Suprapubic skin (tissue), 4 donors: ENCODE measurements around the gene SLC25A27. TPM values are rescaled to one million over a fixed set of nuclear protein-coding genes. Genes with fewer than 3 reads are reported as not detected.

Experiments
- DNase-seq, 2 donors: peaks; one replicate each; pipeline ENCODE4 v3.0.0-alpha.2; 2019; ENCODE audit warnings: low spot score in 2 of 2
- H3K27ac ChIP-seq: fragments of 200-600 bp; sonication (generic); one replicate; pipeline ENCODE4 v1.5.1; 2019
- H3K27me3 ChIP-seq: fragments of 200-600 bp; sonication (generic); one replicate; pipeline ENCODE4 v1.5.1; 2019
- H3K36me3 ChIP-seq: fragments of 200-600 bp; sonication (generic); one replicate; pipeline ENCODE4 v1.5.1; 2019
- H3K4me1 ChIP-seq: fragments of 200-600 bp; sonication (generic); one replicate; pipeline ENCODE4 v1.5.1; 2019
- H3K4me3 ChIP-seq: fragments of 200-600 bp; sonication (generic); one replicate; pipeline ENCODE4 v1.5.1; 2019; ENCODE audit warnings: mild to moderate bottlenecking
- H3K9me3 ChIP-seq: fragments of 200-600 bp; sonication (generic); one replicate; pipeline ENCODE4 v1.5.1; 2019
- EP300 ChIP-seq: sonication (generic); formaldehyde crosslinking; IDR thresholded peaks from one replicate; pipeline ENCODE4 v1.6.1; 2017; ENCODE audit warnings: antibody characterized with exemption
- POLR2A ChIP-seq, 2 donors: fragments of 450-650 bp; IDR thresholded peaks; one replicate each; pipeline ENCODE4 v1.6.1; 2017; ENCODE audit warnings: antibody characterized with exemption in 2 of 2, mild to moderate bottlenecking in 2 of 2, moderate library complexity in 2 of 2
- POLR2AphosphoS5 ChIP-seq, 3 donors: sonication (generic); formaldehyde crosslinking; IDR thresholded peaks; one replicate each; pipeline ENCODE4 v1.6.1; 2017; ENCODE audit warnings: antibody characterized with exemption in 3 of 3
- WGBS: methylation state at CpG from one replicate; pipeline ENCODE4 v1.1.5; 2018; 5-methylcytosine and 5-hydroxymethylcytosine counted together
- total RNA-seq, 4 donors: library from RNA; depleted of rRNA; stranded (reverse); fragments of >200 nt; gene quantifications; one replicate each; pipeline ENCODE4 v1.1.0, GENCODE V29; 2016
- TF ChIP-seq, protein P1 (sequence below), 2 donors: fragments of 200-600 bp in 1 of 2; fragments of 450-650 bp in 1 of 2; sonication (generic) in 1 of 2; IDR thresholded peaks; one replicate each; pipeline ENCODE4 v1.5.1; 2016 to 2019; ENCODE audit warnings: antibody characterized with exemption in 2 of 2, mild to moderate bottlenecking in 1 of 2, moderate library complexity in 1 of 2

SLC25A27 gene
- total RNA-seq, 4 donors from 2014 or later = 18.3 to 74.2 (median 24.0) TPM

GRCh38 chr6:46628976-46629375, 23.8 kb upstream of the SLC25A27 start:
- no peaks in the 10 kb centered on the region for H3K9me3 ChIP-seq
- DNase-seq = no peak
- no peaks in the 10 kb centered on the region for H3K4me1 ChIP-seq
- no peak overlapping the region for H3K4me3 ChIP-seq
- WGBS = 65% methylated on average over 3 of the region's 3 CpGs
- TF ChIP-seq POLR2AphosphoS5 (IDR thresholded peaks at IDR 0.05) (no peak), EP300 (no peak)
- H3K27me3 ChIP-seq = no peaks in the 10 kb centered on the region
- H3K27ac ChIP-seq = no peak overlapping the region
- peaks cover 3% of the 10 kb centered on the region for H3K36me3 ChIP-seq

DNA sequence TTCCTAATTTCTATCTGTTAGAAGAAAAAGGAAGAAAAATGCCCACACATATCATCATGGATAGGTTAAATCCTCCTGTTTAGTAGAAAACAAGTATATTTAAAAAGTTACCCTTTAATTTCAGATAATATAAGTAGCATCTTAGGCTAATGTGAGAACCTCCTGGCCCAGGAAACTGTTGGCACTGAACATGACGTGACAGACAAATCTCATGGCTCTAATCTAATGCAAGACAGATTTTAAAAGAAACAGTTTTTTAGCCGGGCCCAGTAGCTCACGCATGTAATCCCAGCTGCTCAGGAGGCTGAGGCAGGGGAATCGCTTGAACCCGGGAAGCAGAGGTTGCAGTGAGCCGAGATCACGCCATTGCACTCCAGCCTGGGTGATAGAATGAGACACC, 23.1 kb upstream of the SLC25A27 start:
- H3K9me3 ChIP-seq = no peaks in the 10 kb centered on the region
- no peaks in the 10 kb centered on the region for H3K36me3 ChIP-seq
- H3K27me3 ChIP-seq = no peaks in the 10 kb centered on the region
- no peak for DNase-seq
- 66% methylated on average over 7 of the region's 7 CpGs for WGBS
- no peak overlapping the region for H3K27ac ChIP-seq
- TF ChIP-seq, protein P1, sequence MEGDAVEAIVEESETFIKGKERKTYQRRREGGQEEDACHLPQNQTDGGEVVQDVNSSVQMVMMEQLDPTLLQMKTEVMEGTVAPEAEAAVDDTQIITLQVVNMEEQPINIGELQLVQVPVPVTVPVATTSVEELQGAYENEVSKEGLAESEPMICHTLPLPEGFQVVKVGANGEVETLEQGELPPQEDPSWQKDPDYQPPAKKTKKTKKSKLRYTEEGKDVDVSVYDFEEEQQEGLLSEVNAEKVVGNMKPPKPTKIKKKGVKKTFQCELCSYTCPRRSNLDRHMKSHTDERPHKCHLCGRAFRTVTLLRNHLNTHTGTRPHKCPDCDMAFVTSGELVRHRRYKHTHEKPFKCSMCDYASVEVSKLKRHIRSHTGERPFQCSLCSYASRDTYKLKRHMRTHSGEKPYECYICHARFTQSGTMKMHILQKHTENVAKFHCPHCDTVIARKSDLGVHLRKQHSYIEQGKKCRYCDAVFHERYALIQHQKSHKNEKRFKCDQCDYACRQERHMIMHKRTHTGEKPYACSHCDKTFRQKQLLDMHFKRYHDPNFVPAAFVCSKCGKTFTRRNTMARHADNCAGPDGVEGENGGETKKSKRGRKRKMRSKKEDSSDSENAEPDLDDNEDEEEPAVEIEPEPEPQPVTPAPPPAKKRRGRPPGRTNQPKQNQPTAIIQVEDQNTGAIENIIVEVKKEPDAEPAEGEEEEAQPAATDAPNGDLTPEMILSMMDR (IDR thresholded peaks at IDR 0.05) = no peak
- TF ChIP-seq POLR2A (IDR thresholded peaks at IDR 0.05) (no peak), EP300 (no peak), POLR2AphosphoS5 (IDR thresholded peaks at IDR 0.05) (no peak)
- no peaks in the 10 kb centered on the region for H3K4me1 ChIP-seq
- no peak overlapping the region for H3K4me3 ChIP-seq

GRCh38 chr6:46632053-46632452, 20.7 kb upstream of the SLC25A27 start:
- no peak overlapping the region for H3K4me3 ChIP-seq

DNA sequence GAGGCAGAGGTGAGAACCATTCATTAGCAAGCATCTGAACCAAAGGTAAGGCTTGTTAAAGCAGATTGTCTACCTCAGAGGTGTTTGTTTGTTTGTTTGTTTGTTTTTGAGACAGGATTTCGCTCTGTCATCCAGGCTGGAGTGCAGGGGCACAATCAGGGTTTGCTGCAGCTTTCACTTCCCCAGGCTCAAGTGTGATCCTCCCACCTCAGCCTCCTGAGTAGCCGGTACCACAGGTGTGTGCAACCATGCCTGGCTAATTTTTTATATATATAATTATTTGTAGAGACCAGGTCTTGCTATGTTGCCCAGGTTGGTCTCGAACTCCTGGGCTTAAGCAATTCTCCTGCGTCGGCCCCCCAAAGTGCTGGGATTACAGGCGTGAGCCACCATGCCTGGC, 17.3 kb upstream of the SLC25A27 start:
- 93% methylated on average over 6 of the region's 6 CpGs for WGBS
- peaks cover 10% of the 10 kb centered on the region for H3K4me1 ChIP-seq
- no peaks in the 10 kb centered on the region for H3K36me3 ChIP-seq
- no peaks in the 10 kb centered on the region for H3K27me3 ChIP-seq
- TF ChIP-seq, protein P1 (IDR thresholded peaks at IDR 0.05) = no peak
- TF ChIP-seq POLR2A (IDR thresholded peaks at IDR 0.05) = no peak
- TF ChIP-seq POLR2AphosphoS5 (IDR thresholded peaks at IDR 0.05) = no peak
- no peak for TF ChIP-seq EP300
- H3K9me3 ChIP-seq = no peaks in the 10 kb centered on the region
- H3K27ac ChIP-seq = no peak overlapping the region
- no peak overlapping the region for H3K4me3 ChIP-seq
- DNase-seq = no peak

More at GRCh38 chr6:46632053-46632452, 20.7 kb upstream of the SLC25A27 start:
- DNase-seq = no peak
- WGBS = 100% methylated on average over 1 of the region's 1 CpG
- Histone ChIP-seq H3K27me3 (no peaks in the 10 kb centered on the region), H3K36me3 (no peaks in the 10 kb centered on the region), H3K9me3 (no peaks in the 10 kb centered on the region), H3K4me1 (peaks cover 4% of the 10 kb centered on the region), H3K27ac (no peak overlapping the region)
- no peak for TF ChIP-seq POLR2A (IDR thresholded peaks at IDR 0.05)
- TF ChIP-seq POLR2AphosphoS5 (IDR thresholded peaks at IDR 0.05) = no peak
- no peak for TF ChIP-seq EP300
- TF ChIP-seq, protein P1 (IDR thresholded peaks at IDR 0.05) = no peak

- Histone ChIP-seq H3K27ac (peak overlapping the region; percentile 45), H3K4me3 (no peak overlapping the region), H3K9me3 (no peaks in the 10 kb centered on the region), H3K4me1 (peaks cover 10% of the 10 kb centered on the region), H3K36me3 (no peaks in the 10 kb centered on the region), H3K27me3 (no peaks in the 10 kb centered on the region)
- TF ChIP-seq EP300 = no peak
- TF ChIP-seq, protein P1 (IDR thresholded peaks at IDR 0.05) = no peak
- TF ChIP-seq POLR2AphosphoS5 (IDR thresholded peaks at IDR 0.05) = peak in 1 of 3 donors; percentile 25
- TF ChIP-seq POLR2A (IDR thresholded peaks at IDR 0.05) = no peak
- DNase-seq = peak; percentile 78 to 80
- WGBS = 43% methylated on average over 5 of the region's 5 CpGs
These were observed 15.6 kb upstream of the SLC25A27 start for GRCh38 chr6:46637145-46637544.

- WGBS = 79% methylated on average over 1 of the region's 1 CpG
These were observed 14.8 kb upstream of the SLC25A27 start for GRCh38 chr6:46637933-46638332.

More at GRCh38 chr6:46637933-46638332, 14.8 kb upstream of the SLC25A27 start:
- TF ChIP-seq EP300 (no peak), POLR2AphosphoS5 (IDR thresholded peaks at IDR 0.05) (no peak), POLR2A (IDR thresholded peaks at IDR 0.05) (no peak)
- TF ChIP-seq, protein P1 (IDR thresholded peaks at IDR 0.05) = no peak
- no peak overlapping the region for H3K4me3 ChIP-seq
- H3K27me3 ChIP-seq = no peaks in the 10 kb centered on the region
- H3K4me1 ChIP-seq = peaks cover 10% of the 10 kb centered on the region
- peak overlapping the region; percentile 45 for H3K27ac ChIP-seq
- no peaks in the 10 kb centered on the region for H3K36me3 ChIP-seq
- no peaks in the 10 kb centered on the region for H3K9me3 ChIP-seq
- no peak for DNase-seq
